GM19372 (cell line): ENCODE measurements around the gene APCDD1L.

Source experiments
- ATAC-seq: cut with Tn5 transposase; IDR thresholded peaks from one replicate; pipeline ENCODE4 v1.9.1; 2021; ENCODE audit warnings: mild to moderate bottlenecking, low read depth, moderate library complexity; ENCODE audit not compliant: unreplicated experiment

APCDD1L gene

GRCh38 chr20:58492795-58493524, 22.2 kb downstream of the APCDD1L start:
- no peak for ATAC-seq

GRCh38 chr20:58492074-58492718, 23.0 kb downstream of the APCDD1L start:
- no peak for ATAC-seq

GRCh38 chr20:58486207-58486606, 29.0 kb downstream of the APCDD1L start:
- ATAC-seq = no peak

DNA sequence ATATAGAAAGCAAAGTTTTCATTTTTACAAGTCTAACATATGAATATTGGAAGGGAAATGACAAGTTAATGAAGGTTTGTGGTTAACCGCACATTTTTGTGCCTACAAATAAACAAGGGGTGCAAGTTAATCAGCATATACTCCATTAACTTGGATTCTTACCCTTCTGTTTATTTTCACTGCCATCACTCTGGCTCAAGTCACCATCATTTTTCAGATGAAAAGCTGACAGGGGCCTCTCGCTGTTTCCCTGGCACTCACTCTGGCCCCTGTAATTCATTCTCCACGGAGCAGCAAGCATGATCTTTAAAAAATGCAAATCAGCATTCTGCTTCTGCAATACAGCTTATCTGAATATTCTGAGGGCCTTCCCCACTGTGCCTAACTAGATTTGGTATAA, 29.8 kb downstream of the APCDD1L start:
- no peak for ATAC-seq

GRCh38 chr20:58483470-58483869, 31.7 kb downstream of the APCDD1L start:
- no peak for ATAC-seq

- no peak for ATAC-seq
Measured at GRCh38 chr20:58483051-58483450, 32.1 kb downstream of the APCDD1L start.

GRCh38 chr20:58482416-58482815, 32.8 kb downstream of the APCDD1L start:
- no peak for ATAC-seq

- ATAC-seq = no peak
Measured at GRCh38 chr20:58481481-58482021, 33.6 kb downstream of the APCDD1L start.

- no peak for ATAC-seq
Measured at GRCh38 chr20:58480551-58481336, 34.5 kb downstream of the APCDD1L start.

DNA sequence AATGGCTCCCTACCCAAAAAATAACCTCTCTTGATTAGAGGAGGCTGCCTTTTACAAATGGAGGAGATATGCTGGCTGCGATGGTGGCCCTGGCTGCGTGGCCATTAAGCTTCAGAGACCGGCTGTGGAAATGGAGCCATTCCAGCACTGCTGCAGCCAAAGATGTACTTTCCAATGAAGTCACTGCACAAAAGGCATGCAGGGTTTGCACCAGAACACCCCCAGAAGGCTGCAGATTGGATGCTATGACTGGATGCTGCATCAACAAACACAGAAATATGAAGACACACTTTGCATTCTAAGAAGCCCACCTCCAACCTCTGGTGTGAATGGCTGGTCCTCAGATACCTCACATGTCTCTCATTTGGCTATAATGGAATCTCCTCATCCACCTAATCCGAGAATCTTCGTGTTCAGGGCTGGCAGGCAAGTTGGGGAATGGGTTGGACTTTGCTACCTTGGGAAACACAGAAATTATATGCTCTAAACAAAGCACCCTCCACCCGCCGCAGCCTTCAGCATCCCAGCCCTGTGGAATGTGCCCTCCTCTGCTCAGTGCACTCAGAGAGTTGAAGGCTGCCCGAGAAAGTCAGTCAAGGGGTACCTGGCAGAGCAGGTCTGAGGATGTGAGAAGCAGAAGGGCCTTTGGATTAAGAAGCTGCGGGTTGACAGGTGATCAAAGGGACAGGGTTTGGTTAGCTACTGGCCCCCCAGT, 35.3 kb downstream of the APCDD1L start:
- no peak for ATAC-seq

- no peak for ATAC-seq
Measured at GRCh38 chr20:58478141-58478805, 36.9 kb downstream of the APCDD1L start.

GRCh38 chr20:58475466-58475865, 39.7 kb downstream of the APCDD1L start:
- ATAC-seq = no peak

DNA sequence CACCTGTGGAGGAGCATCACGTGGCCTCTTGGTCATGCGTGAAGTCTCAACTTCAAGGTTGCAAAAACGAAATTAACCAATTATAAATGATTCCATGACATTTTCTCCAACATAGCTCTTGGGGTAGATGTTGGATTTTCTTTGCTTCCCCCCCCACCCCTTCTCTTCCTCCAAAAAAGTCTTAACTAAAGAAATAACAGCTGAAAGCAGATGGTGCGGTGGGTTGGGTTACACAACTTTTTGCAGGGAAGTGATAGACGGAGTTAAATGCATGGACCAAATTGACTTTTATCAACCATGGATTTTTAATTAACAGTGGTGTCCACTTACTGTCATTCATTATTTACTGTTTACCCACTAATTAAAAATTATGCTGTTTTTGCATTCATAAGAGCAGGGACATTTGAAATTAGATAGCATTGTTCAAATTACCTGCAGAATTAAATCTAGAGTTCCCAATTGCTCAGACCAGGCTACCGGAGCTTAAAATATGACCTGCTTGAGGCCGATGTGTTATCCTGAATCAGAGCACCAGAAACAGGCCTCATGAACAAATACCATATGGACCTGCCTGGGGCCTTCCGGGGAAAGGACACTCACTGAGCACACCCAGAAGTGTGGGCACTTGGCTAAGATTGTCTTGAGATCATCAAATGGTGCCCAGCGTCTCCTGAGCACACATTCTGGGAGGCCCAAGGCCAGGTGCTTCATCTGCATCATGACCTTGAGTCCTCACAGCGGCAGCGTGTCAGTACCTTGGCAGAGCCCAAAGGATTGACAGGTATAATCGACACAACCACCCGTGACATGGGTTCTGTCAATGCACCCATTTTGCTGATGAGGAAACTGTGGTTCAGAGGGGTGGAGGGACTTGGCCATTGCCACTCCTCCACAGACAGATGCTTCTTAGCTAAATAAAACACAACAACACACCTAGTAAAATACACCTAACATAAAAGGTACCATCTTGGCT, 41.5 kb downstream of the APCDD1L start:
- ATAC-seq = no peak

GRCh38 chr20:58472273-58473018, 42.8 kb downstream of the APCDD1L start:
- no peak for ATAC-seq

GRCh38 chr20:58471193-58472164, 43.7 kb downstream of the APCDD1L start:
- ATAC-seq = no peak

DNA sequence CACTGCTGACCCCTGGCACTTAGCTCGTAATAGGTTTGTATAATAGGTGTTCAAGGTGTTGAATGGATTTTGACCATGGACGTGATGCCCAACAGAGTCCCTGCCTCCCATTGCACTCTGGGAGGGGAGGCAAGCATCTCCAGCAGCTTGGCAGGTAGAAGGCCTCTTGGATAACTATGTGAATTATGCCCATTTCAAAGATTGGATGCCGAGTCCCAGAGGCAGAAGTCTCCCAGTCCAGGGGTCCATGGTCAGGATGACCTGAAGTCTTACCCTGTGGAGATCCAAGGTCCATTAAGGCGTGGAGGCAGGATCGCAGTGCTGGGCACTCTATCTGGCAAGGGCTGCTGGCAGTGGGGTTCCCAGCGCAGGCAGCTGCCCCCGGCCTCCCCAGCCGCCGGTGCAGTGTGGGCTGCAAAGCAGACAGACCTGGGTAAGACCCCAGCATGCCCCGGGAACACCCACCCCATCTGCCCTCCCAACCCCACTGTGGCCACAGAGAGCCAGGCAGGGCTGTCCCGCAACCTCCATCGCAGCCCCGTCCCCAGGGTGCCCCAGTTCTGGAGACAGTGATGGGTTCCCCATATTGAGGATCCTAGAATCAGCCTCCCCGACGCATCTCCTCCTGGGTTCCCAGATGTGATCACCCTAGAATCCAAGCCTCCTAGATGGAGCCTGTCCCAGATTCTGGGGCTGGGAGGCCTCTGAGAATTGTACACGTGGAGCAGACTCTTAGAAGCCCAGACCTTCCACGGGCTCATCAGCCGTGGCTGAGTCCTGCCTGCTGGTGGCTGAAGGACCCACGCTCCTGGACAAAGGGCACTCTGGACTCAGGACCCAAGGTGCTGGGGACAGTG, 44.6 kb downstream of the APCDD1L start:
- ATAC-seq = no peak
